HG02840 (cell line): Measurements from ENCODE around the gene DOK3.
"Not testable (repeated sequence)": the region's sequence is repeated elsewhere in the genome, so short reads cannot be mapped to it uniquely, and the experiment has no call there.

Source experiments
- ATAC-seq: cut with Tn5 transposase; IDR thresholded peaks from one replicate; pipeline ENCODE4 v1.9.1; 2021; ENCODE audit warnings: mild to moderate bottlenecking, moderate library complexity, moderate number of reproducible peaks; ENCODE audit not compliant: unreplicated experiment, low FRiP score

Gene DOK3

DNA sequence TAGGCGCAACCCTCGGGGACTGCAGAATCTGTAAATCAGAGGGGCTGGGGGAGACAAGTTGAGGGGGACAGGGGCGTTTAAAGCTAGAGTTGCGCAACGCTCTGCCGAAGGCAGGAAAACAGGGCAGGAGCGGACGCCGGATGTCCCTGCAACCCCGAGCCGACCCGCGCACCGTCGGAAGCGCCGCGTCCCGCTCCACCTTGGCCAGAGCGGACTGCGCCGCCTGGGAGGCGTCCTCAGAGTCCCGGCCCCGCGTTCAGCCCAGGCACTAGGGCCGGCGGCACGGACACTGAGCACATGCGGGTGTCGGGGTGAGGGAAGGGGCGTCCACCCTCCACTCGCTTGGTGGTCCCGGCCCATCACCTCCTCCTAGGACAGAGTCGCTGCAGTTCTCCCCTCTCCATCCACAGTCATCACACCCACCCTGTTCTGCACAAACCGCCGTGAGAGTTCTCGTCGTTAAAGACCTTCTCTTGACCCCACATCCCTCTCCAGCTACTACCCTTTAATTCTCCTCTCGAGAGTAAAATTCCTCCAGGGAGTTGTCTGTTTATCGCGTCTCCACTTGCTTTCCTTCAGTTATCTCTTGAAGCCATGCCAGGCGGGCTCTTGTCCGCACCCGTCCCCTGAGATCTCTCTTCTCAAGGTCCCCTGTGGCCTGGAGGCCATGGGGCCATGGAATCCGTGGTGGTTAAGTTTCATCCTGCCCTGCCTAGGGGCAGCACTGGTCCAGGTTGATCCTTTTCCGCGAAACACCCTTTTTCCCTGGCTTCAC, 11.4 kb downstream of the DOK3 start:
- no peak for ATAC-seq

DNA sequence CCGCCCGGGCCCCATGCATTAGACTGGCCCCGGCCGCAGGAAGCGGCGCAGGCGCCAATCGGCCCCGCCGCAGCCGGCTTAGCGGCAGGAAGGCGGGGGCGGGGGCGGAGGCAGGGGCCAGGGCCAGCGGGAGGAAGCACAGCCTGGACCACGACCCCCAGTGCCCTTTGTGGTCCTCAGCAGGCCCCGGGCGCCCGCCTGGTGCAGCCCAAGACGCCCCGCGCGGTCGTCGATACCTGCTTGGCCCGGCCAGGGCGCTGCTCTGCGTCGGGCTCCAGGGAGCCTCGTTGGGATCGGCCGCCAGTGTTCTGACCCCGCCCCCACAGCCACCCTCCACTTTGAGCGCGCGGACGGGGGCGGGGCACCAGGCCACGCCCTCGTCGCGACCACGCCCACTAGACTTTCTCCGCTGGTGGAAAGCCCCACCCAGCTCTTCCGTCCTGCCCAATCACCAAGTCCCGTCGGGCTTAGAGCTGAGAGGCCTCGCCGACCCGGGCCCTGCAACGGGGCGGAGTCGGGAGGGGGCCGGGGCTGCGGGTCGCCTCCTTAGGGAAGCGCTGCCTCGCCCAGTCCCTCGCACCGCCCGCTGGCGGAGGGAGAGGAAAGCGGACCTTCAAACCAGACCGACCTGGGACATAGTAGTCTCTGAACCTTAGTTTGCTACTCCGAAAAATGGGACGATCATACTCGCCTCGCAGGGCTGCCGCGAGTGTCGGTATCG, 12.2 kb downstream of the DOK3 start, which contains the start of gene PDLIM7:
Gene PDLIM7 (minus strand): TSS at position 313 of the 721 bp plus-strand sequence. CDS start 1,092 bp downstream, outside the sequence.
- ATAC-seq: peak; percentile 72

DNA sequence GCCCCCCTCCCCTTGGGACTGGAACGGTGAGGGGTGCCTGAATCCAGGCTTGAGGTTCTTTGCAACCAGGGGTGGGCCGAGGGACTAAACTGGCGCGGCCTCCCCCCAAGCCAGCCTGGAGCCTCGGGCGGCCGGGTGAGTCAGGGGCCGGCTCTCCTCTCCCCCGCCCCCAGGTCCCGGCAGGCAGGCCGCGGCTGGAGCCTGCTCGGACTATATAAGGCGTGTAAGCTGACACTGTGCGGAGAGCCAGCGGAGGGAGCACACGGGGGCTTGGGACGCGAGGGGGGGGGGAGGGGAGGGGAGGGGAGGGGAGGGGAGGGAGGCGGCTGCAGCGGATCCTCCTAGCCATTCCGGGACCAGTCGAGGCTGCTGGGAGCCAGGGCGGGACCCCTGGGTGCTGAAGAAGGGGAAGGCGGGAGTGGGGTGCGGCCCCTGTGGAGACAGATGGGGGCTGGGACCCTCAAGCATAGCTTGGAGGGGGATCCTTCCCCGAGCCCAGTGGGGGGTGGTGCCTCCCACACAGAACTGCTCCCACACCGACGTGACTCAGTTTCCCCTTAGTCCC, 12.8 kb downstream of the DOK3 start:
- ATAC-seq: no peak

DNA sequence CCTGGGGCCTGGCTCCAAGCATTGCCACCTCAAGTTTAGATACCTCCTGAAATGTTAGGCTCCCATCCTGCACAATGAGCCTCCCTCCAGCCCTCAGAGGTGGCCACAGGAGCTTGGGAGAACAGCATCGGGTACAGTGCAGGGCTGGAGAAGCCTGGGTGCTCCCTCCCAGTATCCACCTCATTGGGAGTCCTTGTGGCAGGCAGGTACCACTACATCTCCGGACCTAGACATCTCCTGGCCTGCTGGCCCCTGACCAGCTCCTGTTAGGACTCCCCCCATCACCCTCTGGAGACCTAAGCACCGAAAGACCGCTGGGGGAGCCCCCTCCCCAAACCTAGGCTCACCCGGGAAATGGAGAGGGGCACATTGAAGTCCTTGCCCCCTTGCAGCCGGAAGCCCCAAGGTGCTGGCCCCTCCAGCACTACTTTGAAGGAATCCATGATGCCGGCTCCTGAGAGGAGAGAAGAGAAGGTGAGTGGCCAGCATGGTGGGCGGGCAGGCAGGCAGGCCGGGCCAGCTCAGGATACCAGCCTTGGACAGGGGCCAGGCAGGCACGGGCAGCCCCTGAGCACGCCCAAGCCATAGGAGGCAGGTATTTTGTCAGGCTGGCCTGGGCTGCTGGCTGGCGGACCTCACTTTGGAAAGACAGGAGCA, 13.4 kb downstream of the DOK3 start:
- ATAC-seq: no peak

DNA sequence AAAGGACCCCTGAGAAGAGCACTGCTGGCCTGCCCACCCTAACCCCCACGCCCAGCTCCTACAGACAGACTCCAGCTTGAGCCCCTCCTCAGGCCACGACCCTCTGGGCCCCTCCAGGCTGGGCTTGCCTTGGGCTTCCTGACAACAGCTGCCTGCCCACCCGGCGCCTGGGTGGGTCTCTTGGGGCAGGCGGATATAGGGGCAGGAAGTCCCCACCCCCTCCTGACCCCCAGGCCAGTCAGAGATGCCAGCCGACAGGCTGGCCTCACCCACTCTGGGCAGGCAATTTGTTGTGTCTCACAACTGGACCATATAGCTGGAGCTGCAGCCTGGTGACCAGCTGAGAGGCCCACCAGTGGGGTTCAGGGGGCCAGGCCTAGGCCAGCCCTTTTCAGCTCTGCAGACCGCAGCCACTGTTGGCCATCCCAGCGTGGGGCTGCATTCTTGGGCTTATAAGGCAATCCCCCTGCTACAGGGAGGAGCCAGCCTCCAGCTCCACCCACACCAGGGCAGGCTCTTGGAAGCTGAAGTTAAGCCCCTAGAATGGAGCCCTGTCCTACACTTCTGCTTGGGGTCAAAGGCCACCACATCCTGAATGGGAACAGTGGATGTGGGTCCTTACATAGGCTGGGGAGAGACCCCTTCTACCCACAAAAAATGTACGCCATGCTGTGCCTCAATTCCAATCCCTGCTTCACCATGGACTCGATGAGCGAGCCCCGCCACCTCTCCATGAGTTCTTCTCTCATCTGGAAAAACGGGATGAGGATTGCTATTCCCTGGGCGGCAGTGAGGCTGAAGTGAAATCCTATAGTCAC, 14.2 kb downstream of the DOK3 start:
- no peak for ATAC-seq

DNA sequence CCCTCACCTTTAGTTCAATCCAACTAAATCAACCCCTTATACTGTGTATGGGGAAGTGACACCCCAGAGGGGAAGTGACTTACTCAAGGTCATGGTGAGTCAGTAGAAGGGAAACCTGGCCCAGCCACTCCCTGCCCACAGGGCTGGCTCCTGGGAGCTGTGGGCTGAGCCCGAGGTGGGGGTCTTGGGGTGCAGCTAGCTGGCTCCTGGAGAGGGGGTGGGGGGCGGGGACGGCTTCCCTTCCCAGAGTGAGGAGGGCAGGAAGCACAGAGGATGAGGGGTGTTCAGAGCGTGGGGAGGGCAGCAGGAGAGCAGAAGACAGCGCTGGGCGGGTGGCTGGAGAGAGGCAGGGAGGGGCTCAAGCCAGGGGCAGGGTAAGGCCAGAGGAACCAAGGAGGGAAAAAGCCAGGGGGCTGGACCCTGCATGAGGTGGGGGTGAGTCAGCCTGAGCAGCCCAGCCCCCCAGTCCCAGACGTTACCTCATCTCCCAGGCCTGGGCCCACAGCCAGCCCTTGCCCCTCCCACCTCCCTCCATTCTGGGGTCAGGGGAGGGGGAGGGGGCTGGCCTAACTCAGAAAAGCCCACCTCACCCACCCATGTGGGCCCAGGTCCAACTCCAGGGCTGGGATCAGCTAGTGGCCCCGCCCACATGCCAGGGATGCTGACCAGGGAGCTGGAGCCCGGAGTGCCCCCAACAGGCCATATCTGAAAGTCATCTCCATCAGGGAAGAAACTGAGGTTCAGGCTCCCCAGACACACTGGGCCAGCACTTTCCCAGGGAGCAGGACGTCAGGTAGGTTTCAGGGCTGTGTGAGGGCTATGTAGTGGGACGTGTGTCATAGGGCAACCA, 15.1 kb downstream of the DOK3 start:
- ATAC-seq: no peak

DNA sequence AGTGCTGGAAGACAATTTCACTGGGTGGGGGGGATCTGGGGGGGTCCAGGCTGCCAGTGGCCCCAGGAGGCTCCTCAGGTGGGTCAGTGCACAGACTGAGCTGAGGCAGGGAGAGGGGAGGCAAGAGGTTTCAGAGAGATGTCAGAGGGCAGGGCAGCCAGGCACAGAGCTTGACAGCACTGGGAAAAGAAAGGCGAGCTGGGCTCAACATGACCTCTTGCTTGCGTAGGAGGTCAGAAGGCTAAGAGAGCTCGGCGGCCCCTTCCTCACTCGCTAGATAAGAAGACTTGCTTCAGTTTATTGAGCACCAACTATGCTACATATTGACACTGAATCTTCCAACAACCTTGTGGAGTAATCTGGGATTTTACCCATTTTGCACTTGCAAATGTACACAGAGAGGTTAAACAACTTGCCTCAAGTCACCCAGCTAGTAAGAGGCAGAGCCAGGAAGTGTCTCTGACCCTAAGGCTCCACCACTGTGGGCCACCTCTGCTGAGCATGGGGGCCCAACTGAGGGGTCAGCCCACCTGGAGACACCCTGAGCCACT, 15.8 kb downstream of the DOK3 start:
- no peak for ATAC-seq

DNA sequence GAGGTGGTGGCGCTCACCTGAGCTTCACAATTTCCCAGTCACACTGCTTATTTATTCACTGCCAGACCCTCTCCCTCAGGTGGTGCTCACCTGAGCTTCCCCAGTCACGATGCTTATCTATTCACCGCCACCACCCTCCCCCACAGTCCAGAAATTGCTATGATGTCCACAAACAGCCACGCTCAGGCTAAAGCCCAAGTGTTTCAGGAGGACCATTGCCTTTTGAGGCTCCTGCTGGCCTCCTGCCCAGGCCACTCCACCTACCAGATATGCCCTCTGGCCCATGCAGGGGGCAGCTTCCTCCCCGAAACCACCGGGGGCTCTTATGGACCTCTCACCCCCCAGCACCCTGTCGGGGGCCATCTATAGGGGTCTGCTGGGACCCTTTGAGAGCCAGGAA, 16.8 kb downstream of the DOK3 start:
- ATAC-seq: no peak

DNA sequence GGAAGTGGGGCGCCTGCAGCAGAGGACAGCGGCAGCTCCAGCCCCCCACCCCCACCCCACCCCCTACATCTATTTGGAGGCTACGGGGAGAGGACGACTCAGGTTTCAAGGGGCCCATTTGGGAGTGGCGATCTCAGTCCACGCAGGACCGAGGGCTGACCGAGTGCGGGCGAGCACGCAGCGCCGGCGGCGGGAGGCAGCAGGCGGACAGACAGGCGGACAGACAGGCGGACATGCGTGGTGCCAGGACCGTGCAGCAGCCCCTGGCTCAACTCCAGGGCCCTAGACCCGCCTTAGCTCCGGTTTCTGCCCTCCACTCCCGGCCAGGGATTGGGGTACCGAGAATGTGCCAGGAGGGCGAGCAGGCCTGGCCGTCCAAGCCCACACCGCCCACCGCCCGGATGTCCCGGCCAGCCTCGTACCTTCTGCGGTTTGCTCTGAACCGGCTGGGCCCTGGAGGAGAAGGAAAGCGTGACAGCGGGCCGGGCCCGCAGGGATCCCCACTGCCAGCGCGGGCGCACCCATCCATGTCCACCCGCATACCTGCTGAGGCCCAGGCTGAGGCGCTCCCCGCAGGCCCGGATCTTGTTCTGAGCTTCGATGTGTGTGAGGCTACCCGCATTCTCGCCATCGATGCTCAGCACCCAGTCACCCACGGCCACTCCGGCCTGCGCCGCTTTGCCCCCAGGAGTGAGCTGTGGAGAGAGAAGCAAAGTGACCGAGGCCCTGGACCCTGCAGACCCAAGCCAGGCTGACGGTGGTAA, 17.5 kb downstream of the DOK3 start:
- ATAC-seq: no peak

DNA sequence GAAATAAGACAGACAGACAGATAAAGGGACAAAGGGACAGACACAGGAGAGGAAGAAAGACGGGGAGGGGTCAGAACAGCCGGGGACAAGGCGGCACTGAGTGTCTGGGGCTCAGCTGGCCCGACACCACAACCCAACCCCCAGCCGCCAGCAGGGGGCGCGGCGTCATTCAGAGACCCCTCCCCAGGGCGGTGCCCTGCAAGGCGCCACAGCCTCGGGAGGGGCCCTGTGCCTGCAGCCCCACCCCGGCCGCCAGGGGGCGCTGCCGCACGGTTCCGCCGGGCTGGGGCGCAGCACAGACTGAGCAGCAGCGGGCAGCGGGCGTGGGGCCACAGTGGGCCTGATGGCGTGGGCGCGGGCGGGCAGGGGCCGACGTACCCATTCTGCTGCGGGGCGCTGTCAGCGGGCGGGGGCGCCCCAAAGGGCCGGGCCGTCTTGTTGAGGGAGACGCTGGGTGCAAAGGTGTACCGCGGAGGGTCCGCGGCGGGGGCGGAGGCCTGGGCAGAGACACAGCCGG, 18.1 kb downstream of the DOK3 start:
- no peak for ATAC-seq

DNA sequence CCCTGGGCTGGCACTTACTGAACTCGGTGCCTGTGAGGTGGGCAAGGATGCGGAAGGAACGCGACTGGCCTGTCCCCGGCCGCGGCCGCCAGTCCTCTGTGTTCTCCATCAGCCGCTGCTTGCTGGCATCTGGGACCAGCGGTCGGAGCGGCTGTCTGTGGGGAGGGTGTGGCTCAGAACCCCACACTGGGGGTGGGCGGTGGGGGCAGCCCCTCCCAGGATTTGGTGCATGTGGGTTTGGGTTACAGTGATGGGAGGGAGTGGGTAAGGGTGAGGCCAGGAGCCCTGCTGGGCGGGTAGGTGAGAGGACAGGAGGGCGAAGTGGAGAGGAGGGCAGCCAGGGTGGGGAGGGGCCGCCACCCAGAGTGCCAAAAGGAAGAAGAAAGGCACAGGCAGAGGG, 18.6 kb downstream of the DOK3 start:
- no peak for ATAC-seq

DNA sequence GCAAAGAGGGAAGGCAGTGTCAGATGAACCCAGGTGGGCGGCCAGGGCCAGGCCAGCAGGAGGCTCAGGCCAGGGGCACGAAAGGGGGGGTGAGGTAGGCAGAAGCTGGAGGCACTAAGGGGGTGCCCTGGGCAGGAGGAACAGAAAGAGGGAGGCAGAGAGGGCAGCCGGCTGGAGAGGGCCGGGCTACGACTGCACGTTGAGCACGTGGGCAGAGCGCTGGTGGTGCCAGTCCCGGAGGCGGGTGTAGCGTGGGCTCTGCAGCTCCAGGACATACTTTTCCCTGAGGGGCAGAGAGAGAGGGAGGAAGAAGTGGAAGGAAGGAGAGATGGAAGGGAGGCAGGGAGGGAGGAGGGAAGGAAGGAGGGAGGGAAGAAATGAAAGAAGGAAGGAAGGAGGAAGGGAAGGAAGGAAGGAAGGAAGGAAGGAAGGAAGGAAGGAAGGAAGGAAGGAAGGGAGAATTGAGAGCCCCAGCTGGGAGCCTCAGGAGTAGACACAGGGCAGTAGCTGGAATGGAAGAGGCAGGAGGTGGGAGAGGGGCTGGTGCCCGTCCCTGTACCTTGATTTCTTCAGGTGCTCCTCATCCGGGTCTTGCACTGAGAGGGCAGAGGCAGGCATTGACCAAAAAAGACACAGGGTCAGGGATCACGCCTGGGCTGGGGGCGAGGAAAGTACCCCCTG, 19.2 kb downstream of the DOK3 start:
- no peak for ATAC-seq

DNA sequence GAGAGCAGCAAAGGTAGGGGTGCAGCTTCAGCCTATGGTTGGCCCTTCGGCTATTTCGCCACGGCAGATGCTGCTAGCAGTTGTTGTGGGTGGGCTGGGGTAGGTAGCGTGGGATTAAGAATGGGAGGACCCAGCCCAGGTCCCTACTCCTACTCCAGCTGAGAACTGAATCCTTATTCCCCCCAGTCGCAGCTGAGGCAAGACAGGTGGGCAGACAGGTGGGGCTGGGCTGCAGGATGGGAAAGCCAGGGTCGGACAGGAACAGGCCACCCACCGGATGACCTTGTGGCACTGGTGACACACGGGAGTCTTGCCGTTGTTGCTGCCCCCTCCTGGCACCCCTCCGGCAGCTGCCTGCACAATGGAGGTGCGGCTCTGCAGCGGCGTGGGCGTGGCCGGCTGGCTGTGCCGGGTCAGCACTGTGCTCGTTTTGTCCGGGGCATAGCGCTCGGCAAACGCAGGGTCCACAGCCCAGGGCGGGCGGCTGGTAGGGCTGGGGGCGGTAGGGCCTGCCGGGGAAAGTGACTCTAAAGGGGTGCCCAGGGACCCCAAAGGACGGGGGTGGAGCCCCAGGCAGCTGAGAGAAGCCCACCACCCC, 20.4 kb downstream of the DOK3 start:
- no peak for ATAC-seq

DNA sequence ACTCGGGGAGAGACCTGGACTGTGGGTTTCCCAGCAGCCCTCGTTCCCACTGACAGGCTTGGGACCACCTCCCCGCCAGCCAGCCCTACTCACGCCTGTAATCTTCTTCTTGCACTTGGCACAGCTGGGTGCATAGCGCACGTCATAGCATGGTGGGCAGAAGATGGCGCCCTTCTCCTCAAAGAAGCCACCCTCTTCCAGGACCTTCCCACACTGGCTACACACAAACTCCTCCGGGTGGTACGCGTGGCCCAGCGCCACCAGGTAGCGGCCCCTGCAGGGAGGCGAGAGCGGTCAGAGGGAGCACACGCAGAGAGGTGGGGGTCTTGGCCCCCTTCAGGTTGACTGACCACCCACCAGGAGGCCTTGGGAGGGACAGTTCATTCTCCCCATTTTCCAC, 21.7 kb downstream of the DOK3 start:
- ATAC-seq: no peak

DNA sequence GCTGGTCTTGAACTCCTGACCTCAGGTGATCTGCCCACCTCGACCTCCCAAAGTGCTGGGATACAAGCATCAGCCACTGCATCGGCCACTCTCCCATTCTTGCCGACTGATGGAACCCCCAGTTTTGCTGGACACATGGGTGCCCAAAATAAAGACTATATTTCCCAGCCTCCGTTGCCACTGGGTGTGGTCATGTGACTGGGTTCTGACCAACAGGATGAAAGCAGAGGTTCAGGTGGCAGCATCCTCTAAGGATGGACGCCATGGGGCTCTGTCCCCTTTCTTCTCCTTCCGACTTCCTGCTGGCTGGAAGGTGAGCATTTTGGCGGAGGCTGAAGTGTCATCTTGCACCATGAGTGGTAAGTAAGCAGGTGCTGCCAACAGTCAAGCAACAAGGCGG, 22.5 kb downstream of the DOK3 start:
- no peak for ATAC-seq

DNA sequence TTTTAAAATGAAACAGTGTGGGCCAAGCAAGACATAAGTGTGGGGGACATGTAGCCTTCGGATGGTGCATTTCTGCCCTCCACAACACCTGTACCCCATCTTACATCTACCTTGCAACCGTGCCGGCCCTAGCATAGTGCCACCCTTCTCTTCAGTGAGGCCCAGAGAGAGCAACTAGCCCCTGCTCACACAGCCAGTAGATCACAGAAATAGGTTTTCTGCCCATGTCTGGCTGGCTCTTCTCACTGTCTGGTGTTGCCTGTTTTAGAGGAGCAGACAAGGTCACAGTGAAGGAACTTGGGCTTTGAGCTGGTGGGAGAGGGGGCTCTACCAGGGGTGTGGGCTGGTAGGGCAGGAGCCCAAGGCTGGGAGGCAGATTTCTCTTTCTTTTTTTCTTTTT, 23.4 kb downstream of the DOK3 start:
- no peak for ATAC-seq

DNA sequence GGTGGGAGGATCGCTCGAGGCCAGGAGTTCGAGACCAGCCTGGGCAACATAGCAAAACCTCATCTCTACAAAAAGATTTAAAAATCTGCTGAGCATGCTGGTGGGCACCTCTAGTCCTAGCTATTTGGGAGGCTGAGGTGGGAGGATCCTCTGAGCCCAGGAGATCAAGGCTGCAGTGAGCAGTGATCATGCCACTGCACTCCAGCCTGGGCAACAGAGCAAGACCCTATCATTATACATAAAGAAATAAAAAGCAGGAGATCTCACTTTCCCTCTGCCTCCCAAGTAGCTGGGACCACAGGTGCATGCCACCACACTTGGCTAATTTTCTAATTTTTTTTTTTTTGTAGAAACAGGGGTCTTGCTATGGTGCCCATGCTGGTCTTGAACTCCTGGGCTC, 23.9 kb downstream of the DOK3 start:
- not testable (repeated sequence) for ATAC-seq
